ENCODE data around the gene CCDC68. TPM values are rescaled to one million over a fixed set of nuclear protein-coding genes. Genes with fewer than 3 reads are reported as not detected.
A peak's percentile ranks its signal among the peaks of the same experiment; 100 is the strongest.

CCDC68 gene
- total and polyA plus RNA-seq, 10 donors = 2.0 to 25.3 (median 12.3) TPM

- H3K4me1 ChIP-seq = no peaks in the 10 kb centered on the region
- H3K4me3 ChIP-seq = no peak overlapping the region
- no peaks in the 10 kb centered on the region for H3K9me3 ChIP-seq
- H3K27ac ChIP-seq = no peak overlapping the region
- WGBS, 5 donors = 91 to 97% (median 95%) methylated on average over 1 of the region's 1 CpG
- no peak for DNase-seq
- TF ChIP-seq POLR2AphosphoS5 (IDR thresholded peaks at IDR 0.05) (no peak), POLR2A (IDR thresholded peaks at IDR 0.05) (no peak)
- TF ChIP-seq, protein P1, sequence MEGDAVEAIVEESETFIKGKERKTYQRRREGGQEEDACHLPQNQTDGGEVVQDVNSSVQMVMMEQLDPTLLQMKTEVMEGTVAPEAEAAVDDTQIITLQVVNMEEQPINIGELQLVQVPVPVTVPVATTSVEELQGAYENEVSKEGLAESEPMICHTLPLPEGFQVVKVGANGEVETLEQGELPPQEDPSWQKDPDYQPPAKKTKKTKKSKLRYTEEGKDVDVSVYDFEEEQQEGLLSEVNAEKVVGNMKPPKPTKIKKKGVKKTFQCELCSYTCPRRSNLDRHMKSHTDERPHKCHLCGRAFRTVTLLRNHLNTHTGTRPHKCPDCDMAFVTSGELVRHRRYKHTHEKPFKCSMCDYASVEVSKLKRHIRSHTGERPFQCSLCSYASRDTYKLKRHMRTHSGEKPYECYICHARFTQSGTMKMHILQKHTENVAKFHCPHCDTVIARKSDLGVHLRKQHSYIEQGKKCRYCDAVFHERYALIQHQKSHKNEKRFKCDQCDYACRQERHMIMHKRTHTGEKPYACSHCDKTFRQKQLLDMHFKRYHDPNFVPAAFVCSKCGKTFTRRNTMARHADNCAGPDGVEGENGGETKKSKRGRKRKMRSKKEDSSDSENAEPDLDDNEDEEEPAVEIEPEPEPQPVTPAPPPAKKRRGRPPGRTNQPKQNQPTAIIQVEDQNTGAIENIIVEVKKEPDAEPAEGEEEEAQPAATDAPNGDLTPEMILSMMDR (IDR thresholded peaks at IDR 0.05 in 8 of 11, conservative IDR thresholded peaks at IDR 0.05 in 3 of 11) = no peak
- no peaks in the 10 kb centered on the region for H3K27me3 ChIP-seq (replicated peaks in 1 of 7)
- intact Hi-C loops (cut with DNase I; ENCODE audit: low total_unique reads) = no loop called here
- H3K36me3 ChIP-seq = peaks cover 0 to 13% (median 0%) of the 10 kb centered on the region in 6 donors
Observed at GRCh38 chr18:54924948-54925347, 34.3 kb downstream of the CCDC68 start.

DNA sequence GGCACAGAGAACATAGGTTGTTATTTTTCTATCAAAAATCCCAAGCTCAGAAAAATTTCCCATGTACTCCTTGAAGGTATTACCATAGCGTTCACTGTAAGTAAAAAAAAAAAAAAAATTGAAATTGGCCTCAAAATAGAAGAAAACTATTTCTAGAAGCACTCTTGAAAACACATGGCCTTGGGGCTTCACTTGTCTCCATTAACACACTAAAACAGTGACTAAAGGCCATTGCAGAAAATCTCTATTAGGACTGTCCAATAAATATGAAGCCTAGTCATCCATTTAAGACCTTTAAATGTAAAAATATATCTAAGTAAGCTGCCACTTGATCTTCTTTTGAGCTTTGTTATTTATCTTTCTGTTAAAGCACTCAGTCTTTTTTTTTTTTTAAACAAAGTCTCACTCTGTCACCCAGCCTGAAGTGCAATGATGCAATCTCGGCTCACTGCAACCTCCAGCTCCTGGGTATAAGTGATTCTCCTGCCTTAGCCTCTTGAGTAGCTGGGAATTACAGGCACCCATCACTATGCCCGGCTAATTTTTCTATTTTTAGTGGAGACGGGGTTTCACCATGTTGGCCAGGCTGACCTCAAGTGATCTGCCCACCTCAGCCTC, 35.8 kb downstream of the CCDC68 start:
- no peak for DNase-seq
- H3K27ac ChIP-seq = no peak overlapping the region
- TF ChIP-seq POLR2A (IDR thresholded peaks at IDR 0.05) = no peak
- TF ChIP-seq POLR2AphosphoS5 (IDR thresholded peaks at IDR 0.05) = no peak
- TF ChIP-seq, protein P1 (IDR thresholded peaks at IDR 0.05 in 8 of 11, conservative IDR thresholded peaks at IDR 0.05 in 3 of 11) = no peak

DNA sequence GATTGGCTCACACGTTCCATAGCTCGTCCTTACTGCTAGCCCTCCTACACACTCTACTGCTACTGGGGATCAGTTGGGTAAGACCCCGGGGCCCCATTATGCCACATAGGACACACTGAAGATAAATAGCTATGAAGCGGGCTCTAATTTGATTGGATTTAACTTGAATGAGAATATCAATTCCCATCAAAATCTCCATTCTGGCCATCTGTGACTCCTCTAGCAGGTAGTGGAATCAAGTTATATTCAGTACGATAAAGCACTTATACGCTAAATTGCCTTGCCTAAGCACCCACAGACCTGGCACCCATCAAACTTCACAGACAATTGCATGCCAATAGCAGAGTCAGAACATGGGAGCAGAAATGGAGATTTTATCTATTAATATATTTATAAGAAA, 39.8 kb downstream of the CCDC68 start:
- H3K36me3 ChIP-seq = peaks cover 0 to 15% (median 0%) of the 10 kb centered on the region in 6 donors
- TF ChIP-seq POLR2AphosphoS5 (IDR thresholded peaks at IDR 0.05) (no peak), POLR2A (IDR thresholded peaks at IDR 0.05) (no peak)
- H3K9me3 ChIP-seq = no peaks in the 10 kb centered on the region
- intact Hi-C loops (cut with DNase I; ENCODE audit: low total_unique reads) = no loop called here
- H3K4me3 ChIP-seq = no peak overlapping the region
- no peak for DNase-seq
- no peaks in the 10 kb centered on the region for H3K4me1 ChIP-seq
- WGBS, 5 donors = 92 to 95% (median 93%) methylated on average over 6 of the region's 6 CpGs
- H3K27ac ChIP-seq = no peak overlapping the region
- no peaks in the 10 kb centered on the region for H3K27me3 ChIP-seq (replicated peaks in 1 of 7)

More for the DNA sequence above, 35.8 kb downstream of the CCDC68 start:
- 75 to 84% (median 82%) methylated on average over 4 of the region's 4 CpGs for WGBS, 5 donors
- H3K27me3 ChIP-seq (replicated peaks in 1 of 7) = no peaks in the 10 kb centered on the region
- H3K4me1 ChIP-seq = no peaks in the 10 kb centered on the region
- intact Hi-C loops (cut with DNase I; ENCODE audit: low total_unique reads) = no loop called here
- H3K36me3 ChIP-seq = peaks cover 0 to 16% (median 0%) of the 10 kb centered on the region in 6 donors
- no peaks in the 10 kb centered on the region for H3K9me3 ChIP-seq
- no peak overlapping the region for H3K4me3 ChIP-seq

DNA sequence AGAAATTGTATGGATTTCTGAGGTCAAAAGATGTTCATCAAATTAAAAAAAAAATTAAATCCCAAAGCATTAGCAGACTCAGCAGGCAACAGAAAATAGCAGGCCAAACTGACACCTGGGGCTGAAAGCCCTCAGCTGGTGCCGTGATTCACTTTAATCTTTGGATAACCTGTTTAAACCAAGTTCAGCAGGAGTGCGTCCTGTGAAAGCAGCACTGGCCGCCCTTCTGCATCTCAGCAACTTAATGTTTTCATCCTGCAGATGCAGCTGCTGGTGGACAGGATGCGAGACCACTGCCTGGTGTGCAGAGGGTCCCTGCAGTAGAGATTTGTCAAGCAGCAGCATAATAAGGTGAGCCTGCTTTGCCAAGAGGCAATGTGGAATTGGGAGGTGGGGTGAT, 41.2 kb downstream of the CCDC68 start:
- TF ChIP-seq, protein P1 (IDR thresholded peaks at IDR 0.05 in 8 of 11, conservative IDR thresholded peaks at IDR 0.05 in 3 of 11) = no peak
- TF ChIP-seq POLR2AphosphoS5 (IDR thresholded peaks at IDR 0.05) (no peak), POLR2A (IDR thresholded peaks at IDR 0.05) (no peak)
- H3K36me3 ChIP-seq = peaks cover 0 to 15% (median 0%) of the 10 kb centered on the region in 6 donors
- intact Hi-C loops (cut with DNase I; ENCODE audit: low total_unique reads) = no loop called here
- H3K4me1 ChIP-seq = no peaks in the 10 kb centered on the region
- peak; percentile 65 for DNase-seq
- H3K9me3 ChIP-seq = no peaks in the 10 kb centered on the region
- 85 to 94% (median 90%) methylated on average over 4 of the region's 4 CpGs for WGBS, 5 donors
- no peak overlapping the region for H3K27ac ChIP-seq
- no peaks in the 10 kb centered on the region for H3K27me3 ChIP-seq (replicated peaks in 1 of 7)
- H3K4me3 ChIP-seq = no peak overlapping the region

Data from spleen (tissue), 11 donors.